ENCODE results near the gene TSPAN14.

DNA sequence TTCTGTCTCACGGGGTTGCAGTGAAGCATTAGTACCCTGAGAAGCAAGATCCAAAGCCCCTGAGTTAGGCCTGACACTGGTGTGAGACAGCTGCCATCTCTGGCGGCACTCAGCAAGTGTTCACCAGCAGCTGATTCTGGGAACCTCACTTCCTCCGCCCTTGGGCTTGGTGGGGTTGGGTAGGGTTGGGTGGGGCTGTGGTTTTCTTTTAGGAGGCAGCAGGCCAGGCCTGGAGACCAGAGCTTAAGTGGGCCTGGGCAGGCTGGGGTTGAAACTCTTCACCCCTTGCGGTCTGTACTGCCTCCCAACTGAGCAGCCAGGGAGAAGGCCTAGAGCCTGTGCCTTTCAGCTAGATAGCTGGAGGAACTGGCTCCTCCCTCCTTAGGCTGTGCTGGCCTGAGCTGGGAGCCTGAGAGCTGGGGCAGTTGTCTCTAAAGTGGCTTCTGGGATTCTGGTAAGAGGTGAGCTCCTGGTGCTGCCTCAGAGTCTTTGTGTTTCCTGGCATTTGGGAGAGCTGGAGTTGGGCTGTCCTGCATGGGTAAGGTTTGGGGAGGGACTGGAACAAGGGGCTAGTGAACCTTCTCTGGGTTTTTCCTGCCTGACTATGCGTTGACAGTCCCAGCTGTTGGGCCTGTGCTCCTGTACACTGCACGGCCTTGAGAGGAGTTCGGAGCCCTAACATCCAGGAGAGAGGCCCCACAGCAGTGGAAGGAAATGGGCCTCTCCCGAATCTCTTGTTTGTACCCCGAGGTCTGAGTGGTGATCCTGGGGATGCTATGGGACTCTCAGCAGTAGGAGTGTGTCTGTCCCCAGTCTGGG is 5.1 kb downstream of the TSPAN14 start:
- TF ChIP-seq, protein P1, sequence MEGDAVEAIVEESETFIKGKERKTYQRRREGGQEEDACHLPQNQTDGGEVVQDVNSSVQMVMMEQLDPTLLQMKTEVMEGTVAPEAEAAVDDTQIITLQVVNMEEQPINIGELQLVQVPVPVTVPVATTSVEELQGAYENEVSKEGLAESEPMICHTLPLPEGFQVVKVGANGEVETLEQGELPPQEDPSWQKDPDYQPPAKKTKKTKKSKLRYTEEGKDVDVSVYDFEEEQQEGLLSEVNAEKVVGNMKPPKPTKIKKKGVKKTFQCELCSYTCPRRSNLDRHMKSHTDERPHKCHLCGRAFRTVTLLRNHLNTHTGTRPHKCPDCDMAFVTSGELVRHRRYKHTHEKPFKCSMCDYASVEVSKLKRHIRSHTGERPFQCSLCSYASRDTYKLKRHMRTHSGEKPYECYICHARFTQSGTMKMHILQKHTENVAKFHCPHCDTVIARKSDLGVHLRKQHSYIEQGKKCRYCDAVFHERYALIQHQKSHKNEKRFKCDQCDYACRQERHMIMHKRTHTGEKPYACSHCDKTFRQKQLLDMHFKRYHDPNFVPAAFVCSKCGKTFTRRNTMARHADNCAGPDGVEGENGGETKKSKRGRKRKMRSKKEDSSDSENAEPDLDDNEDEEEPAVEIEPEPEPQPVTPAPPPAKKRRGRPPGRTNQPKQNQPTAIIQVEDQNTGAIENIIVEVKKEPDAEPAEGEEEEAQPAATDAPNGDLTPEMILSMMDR (IDR thresholded peaks at IDR 0.05): no peak
- no peak for TF ChIP-seq POLR2A (IDR thresholded peaks at IDR 0.05)

Data from adrenal gland (tissue), 5 donors.